ENCODE measurements around the gene MPPED1.

- TF ChIP-seq YY1 (IDR thresholded peaks at IDR 0.05; ENCODE audit: insufficient read depth, insufficient replicate concordance, low read depth, low read length) (no peak), PHF5A (CRISPR knock-in tag; IDR thresholded peaks at IDR 0.05; ENCODE audit: low read depth, unreplicated experiment) (no peak), ZNF589 (CRISPR knock-in tag; conservative IDR thresholded peaks at IDR 0.05) (no peak), ZBTB14 (CRISPR knock-in tag; IDR thresholded peaks at IDR 0.05) (no peak), POLR2A (IDR thresholded peaks at IDR 0.05; ENCODE audit: insufficient read depth in 1 of 2, low read depth in 2 of 2, low read length in 2 of 2) (no peak), KLF13 (CRISPR knock-in tag; IDR thresholded peaks at IDR 0.05) (no peak), KLF6 (CRISPR knock-in tag; IDR thresholded peaks at IDR 0.05) (no peak), ZNF333 (CRISPR knock-in tag; IDR thresholded peaks at IDR 0.05; ENCODE audit: borderline replicate concordance) (no peak), EP300 (IDR thresholded peaks at IDR 0.05; ENCODE audit: low read depth in 2 of 2, low read length in 2 of 2) (no peak), EP300 (CRISPR knock-in tag; IDR thresholded peaks at IDR 0.05; ENCODE audit: borderline replicate concordance) (no peak), ZC3H13 (CRISPR knock-in tag; IDR thresholded peaks at IDR 0.05) (no peak), GMEB1 (CRISPR knock-in tag; IDR thresholded peaks at IDR 0.05; ENCODE audit: borderline replicate concordance) (no peak), SOX6 (IDR thresholded peaks at IDR 0.05) (no peak), SOX6 (CRISPR knock-in tag; IDR thresholded peaks at IDR 0.05) (no peak), MNT (IDR thresholded peaks at IDR 0.05) (no peak), FOXM1 (CRISPR knock-in tag; IDR thresholded peaks at IDR 0.05) (no peak)
Observed at GRCh38 chr22:43520632-43521039, 108.8 kb downstream of the MPPED1 start.
